Measurements from ENCODE around the gene DUSP9. TPM values are rescaled to one million over a fixed set of nuclear protein-coding genes. Genes with fewer than 3 reads are reported as not detected.

The DUSP9 gene
- total and polyA plus RNA-seq, 5 experiments from 2014 or later, result not detected

- Mint-ChIP-seq H3K27me3 (peaks cover 0 to 10% (median 2%) of the 10 kb centered on the region in 5 donors), H3K36me3 (peaks cover 0 to 6% (median 0%) of the 10 kb centered on the region in 3 donors), H3K4me3 (no peak overlapping the region), H3K9me3 (peaks cover 0 to 15% (median 5%) of the 10 kb centered on the region in 9 donors), H3K27ac (no peak overlapping the region), H3K4me1 (no peaks in the 10 kb centered on the region)
- DNase-seq, result no peak
- POLR2A ChIA-PET, result interaction anchor here (0.6 kb wide), 1 partner anchor 10 kb away, joined by 3 read pairs; no protein-coding TSS in a partner anchor
- no peak for ATAC-seq
Measured at GRCh38 chrX:153633607-153634180, 13.3 kb upstream of the DUSP9 start.

GRCh38 chrX:153634236-153634635, 12.8 kb upstream of the DUSP9 start:
- Mint-ChIP-seq H3K9me3 (peaks cover 0 to 15% (median 5%) of the 10 kb centered on the region in 9 donors), H3K27ac (no peak overlapping the region), H3K27me3 (peaks cover 0 to 10% (median 2%) of the 10 kb centered on the region in 5 donors), H3K4me3 (no peak overlapping the region), H3K4me1 (no peaks in the 10 kb centered on the region), H3K36me3 (peaks cover 0 to 6% (median 0%) of the 10 kb centered on the region in 3 donors)
- DNase-seq (no peak), ATAC-seq (no peak)
- POLR2A ChIA-PET, result no interaction called here

GRCh38 chrX:153634832-153635231, 12.2 kb upstream of the DUSP9 start:
- ATAC-seq, result no peak
- Mint-ChIP-seq H3K9me3 (peaks cover 0 to 14% (median 5%) of the 10 kb centered on the region in 9 donors), H3K4me1 (no peaks in the 10 kb centered on the region), H3K27me3 (peaks cover 0 to 10% (median 3%) of the 10 kb centered on the region in 5 donors), H3K36me3 (peaks cover 0 to 6% (median 0%) of the 10 kb centered on the region in 3 donors), H3K4me3 (no peak overlapping the region), H3K27ac (peak overlapping the region in 1 of 10 donors; percentile 80)
- POLR2A ChIA-PET, result no interaction called here
- DNase-seq, result no peak

GRCh38 chrX:153635388-153635787, 11.6 kb upstream of the DUSP9 start:
- no peak for ATAC-seq
- H3K4me3 Mint-ChIP-seq, result no peak overlapping the region
- peaks cover 0 to 14% (median 5%) of the 10 kb centered on the region in 9 donors for H3K9me3 Mint-ChIP-seq
- H3K27ac Mint-ChIP-seq, result no peak overlapping the region
- peaks cover 0 to 10% (median 3%) of the 10 kb centered on the region in 5 donors for H3K27me3 Mint-ChIP-seq
- no peaks in the 10 kb centered on the region for H3K4me1 Mint-ChIP-seq
- peaks cover 0 to 6% (median 0%) of the 10 kb centered on the region in 3 donors for H3K36me3 Mint-ChIP-seq
- no peak for DNase-seq
- POLR2A ChIA-PET, result no interaction called here

GRCh38 chrX:153635788-153636668, 11.0 kb upstream of the DUSP9 start:
- ATAC-seq (peak; percentile 54 to 63), DNase-seq (no peak)
- peaks cover 0 to 4% (median 0%) of the 10 kb centered on the region in 3 donors for H3K36me3 Mint-ChIP-seq
- POLR2A ChIA-PET, result no interaction called here
- H3K4me3 Mint-ChIP-seq, result no peak overlapping the region
- peaks cover 0 to 8% (median 3%) of the 10 kb centered on the region in 9 donors for H3K9me3 Mint-ChIP-seq
- peaks cover 0 to 10% (median 3%) of the 10 kb centered on the region in 5 donors for H3K27me3 Mint-ChIP-seq
- peaks cover 0 to 2% (median 0%) of the 10 kb centered on the region in 4 donors for H3K4me1 Mint-ChIP-seq
- peak overlapping the region in 1 of 10 donors; percentile 27 for H3K27ac Mint-ChIP-seq

- Mint-ChIP-seq H3K27ac (no peak overlapping the region), H3K4me1 (peaks cover 4 to 7% (median 4%) of the 10 kb centered on the region in 4 donors), H3K27me3 (peaks cover 2 to 17% (median 4%) of the 10 kb centered on the region in 5 donors), H3K4me3 (no peak overlapping the region), H3K36me3 (no peaks in the 10 kb centered on the region), H3K9me3 (peaks cover 0 to 3% (median 0%) of the 10 kb centered on the region in 9 donors)
- POLR2A ChIA-PET, result no interaction called here
- no peak for DNase-seq
- ATAC-seq, result no peak
Measured at GRCh38 chrX:153636716-153637115, 10.3 kb upstream of the DUSP9 start.

GRCh38 chrX:153637121-153638040, 9.6 kb upstream of the DUSP9 start:
- Mint-ChIP-seq H3K4me1 (peaks cover 4 to 8% (median 5%) of the 10 kb centered on the region in 4 donors), H3K36me3 (no peaks in the 10 kb centered on the region), H3K4me3 (no peak overlapping the region), H3K9me3 (peaks cover 0 to 2% (median 0%) of the 10 kb centered on the region in 9 donors), H3K27me3 (peaks cover 2 to 20% (median 4%) of the 10 kb centered on the region in 5 donors), H3K27ac (no peak overlapping the region)
- no peak for ATAC-seq
- no peak for DNase-seq
- POLR2A ChIA-PET, result no interaction called here

- DNase-seq (no peak), ATAC-seq (no peak)
- Mint-ChIP-seq H3K9me3 (peaks cover 0 to 2% (median 0%) of the 10 kb centered on the region in 9 donors), H3K27me3 (peaks cover 3 to 26% (median 8%) of the 10 kb centered on the region in 5 donors), H3K36me3 (no peaks in the 10 kb centered on the region), H3K27ac (no peak overlapping the region), H3K4me1 (peaks cover 4 to 12% (median 9%) of the 10 kb centered on the region in 4 donors), H3K4me3 (no peak overlapping the region)
- POLR2A ChIA-PET, result no interaction called here
Measured at GRCh38 chrX:153638041-153638371, 9.0 kb upstream of the DUSP9 start.

GRCh38 chrX:153638436-153639176, 8.4 kb upstream of the DUSP9 start:
- Mint-ChIP-seq H3K27ac (peak overlapping the region in 1 of 10 donors; percentile 5), H3K9me3 (peaks cover 0 to 2% (median 0%) of the 10 kb centered on the region in 9 donors), H3K4me3 (no peak overlapping the region), H3K27me3 (peaks cover 3 to 31% (median 10%) of the 10 kb centered on the region in 5 donors), H3K4me1 (peaks cover 4 to 14% (median 11%) of the 10 kb centered on the region in 4 donors), H3K36me3 (no peaks in the 10 kb centered on the region)
- POLR2A ChIA-PET, result no interaction called here
- DNase-seq (no peak), ATAC-seq (no peak)

- Mint-ChIP-seq H3K27ac (no peak overlapping the region), H3K36me3 (no peaks in the 10 kb centered on the region), H3K4me3 (no peak overlapping the region), H3K4me1 (peaks cover 4 to 14% (median 12%) of the 10 kb centered on the region in 4 donors), H3K9me3 (peaks cover 0 to 2% (median 0%) of the 10 kb centered on the region in 9 donors), H3K27me3 (peaks cover 3 to 31% (median 10%) of the 10 kb centered on the region in 5 donors)
- DNase-seq, result no peak
- ATAC-seq, result no peak
- POLR2A ChIA-PET, result no interaction called here
Measured at GRCh38 chrX:153639177-153640044, 7.6 kb upstream of the DUSP9 start.

- Mint-ChIP-seq H3K36me3 (no peaks in the 10 kb centered on the region), H3K4me1 (peaks cover 5 to 14% (median 12%) of the 10 kb centered on the region in 4 donors), H3K27ac (no peak overlapping the region), H3K4me3 (peak overlapping the region in 1 of 10 donors; percentile 20), H3K27me3 (peaks cover 3 to 36% (median 15%) of the 10 kb centered on the region in 5 donors), H3K9me3 (peaks cover 0 to 2% (median 0%) of the 10 kb centered on the region in 9 donors)
- ATAC-seq, result no peak
- DNase-seq, result no peak
- POLR2A ChIA-PET, result no interaction called here
Measured at GRCh38 chrX:153640045-153640686, 6.8 kb upstream of the DUSP9 start.

Measured in naive thymus-derived CD8-positive, alpha-beta T cell (primary cell).